ENCODE measurements around the gene TPRKB.
"Not testable (repeated sequence)": the region's sequence is repeated elsewhere in the genome, so short reads cannot be mapped to it uniquely, and the experiment has no call there.

TPRKB gene

DNA sequence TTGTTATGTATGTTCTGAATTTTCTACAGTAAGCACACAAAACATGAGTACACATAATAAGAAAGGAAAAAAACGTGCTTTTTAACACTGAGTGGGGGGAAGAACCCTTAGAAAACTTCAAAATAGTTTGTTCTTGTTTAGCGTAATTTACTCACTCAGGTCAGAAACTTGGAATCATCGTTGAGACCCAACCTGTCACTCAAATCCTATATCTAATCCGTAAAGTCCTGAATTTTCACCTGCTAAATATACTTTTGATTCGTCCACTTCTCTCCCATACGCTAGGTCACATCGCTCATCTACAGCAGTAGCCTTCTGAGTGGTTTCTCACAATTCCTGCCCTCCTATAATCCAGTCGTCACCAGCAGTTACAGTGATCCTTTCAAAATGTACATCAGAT is 767 bp downstream of the TPRKB start:
- no peak for DNase-seq

DNA sequence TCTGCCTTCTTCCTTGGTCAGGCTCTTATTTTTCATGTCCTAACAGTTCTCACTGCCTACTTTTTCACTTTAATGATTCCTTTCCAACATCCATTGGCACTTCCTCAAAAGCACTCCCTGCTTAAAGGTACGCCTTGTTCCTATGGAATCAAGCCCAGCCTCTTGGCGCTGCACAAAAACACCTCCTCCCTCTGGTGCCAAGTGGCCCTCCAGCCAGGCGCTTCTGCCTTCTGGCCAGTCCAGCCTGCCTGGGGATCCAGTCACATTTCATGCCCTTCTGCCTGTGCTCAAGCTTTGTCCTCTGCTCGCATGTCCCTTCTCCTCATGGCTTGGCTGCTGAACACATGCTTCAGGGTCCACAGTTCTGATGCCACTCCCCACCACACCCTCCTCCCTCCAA is 6.3 kb downstream of the TPRKB start:
- no peak for DNase-seq

DNA sequence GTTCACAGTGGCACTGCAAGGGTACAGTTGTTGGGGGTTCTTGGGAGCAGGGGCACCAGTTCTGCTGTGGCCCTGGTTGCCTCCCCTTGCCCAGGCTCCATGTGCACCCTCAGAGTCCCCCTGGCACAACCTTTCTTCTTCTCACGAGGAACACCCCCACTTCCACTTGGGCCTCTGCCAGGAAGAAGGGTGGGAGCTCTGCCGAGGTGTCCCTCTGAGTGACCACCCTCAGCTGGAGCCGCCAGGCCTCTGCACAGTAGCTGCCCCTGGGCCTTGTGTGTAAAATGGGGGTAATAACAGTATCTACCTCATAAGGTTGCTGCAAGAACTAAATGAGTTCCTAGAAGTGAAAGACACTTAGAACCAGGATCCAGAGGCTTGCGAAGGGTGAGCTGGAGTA is 8.4 kb downstream of the TPRKB start:
- DNase-seq, result no peak

DNA sequence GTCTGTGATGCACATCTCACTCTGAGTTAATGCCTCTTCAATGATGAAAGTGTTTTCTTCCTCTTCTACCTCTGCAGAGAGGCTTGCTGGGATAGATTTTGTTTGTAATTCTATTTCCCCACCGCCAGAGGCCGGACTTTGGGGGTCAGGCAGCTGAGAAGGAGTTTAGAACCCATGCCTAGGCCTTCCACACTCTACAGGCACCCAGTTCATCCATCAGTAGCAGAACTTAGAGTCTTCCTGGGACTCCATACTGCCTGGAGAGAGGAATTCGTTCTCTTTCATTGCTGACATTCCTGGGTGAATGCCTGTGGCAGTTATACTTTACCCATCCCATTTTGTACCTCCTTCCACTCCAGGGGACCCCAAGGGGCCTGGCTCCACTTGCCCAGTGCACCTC is 9.1 kb downstream of the TPRKB start:
- no peak for DNase-seq

DNA sequence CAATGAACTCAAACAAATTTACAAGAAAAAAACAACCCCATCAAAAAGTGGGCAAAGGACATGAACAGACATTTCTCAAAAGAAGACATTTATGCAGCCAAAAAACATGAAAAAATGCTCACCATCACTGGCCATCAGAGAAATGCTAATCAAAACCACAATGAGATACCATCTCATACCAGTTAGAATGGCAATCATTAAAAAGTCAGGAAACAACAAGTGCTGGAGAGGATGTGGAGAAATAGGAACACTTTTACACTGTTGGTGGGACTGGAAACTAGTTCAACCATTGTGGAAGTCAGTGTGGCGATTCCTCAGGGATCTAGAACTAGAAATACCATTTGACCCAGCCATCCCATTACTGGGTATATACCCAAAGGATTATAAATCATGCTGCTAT is 10.5 kb downstream of the TPRKB start:
- not testable (repeated sequence) for DNase-seq

DNA sequence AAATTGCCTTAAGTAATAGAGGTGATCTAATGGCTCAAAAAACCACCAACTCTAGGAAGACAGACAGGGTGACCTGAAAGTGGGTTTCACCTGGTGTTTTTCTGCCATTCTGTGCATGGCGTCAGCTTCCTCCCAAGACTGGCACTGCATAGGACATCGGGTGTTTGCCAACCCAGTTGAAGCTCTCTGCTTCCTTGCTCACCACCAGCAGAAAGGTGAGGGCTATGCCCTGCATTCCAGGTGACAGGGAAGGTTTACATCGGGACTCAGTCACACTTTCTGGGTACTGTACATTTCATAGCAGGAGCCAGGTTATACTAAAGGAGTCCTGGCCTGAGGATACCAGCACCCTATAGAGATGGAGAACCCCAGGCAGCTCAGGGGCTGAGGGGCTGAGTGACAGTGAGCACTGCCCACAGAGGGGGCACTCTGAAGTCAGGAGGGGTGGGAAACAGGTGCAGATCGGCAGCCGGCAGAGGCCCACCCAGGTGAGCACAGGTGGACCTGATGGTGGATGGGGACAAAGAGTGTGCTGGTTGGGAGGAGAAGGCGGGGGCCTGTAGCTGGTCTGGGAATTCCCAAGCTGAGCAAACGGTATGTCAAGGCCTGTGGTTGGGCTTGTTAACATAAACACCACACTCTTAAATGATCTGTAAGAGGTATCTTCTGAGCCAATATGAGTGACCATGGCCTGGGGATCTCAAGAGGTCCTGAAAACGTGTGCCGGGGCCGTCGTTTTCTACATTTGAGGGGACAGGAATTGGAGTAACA is 18.1 kb downstream of the TPRKB start:
- DNase-seq, result no peak

DNA sequence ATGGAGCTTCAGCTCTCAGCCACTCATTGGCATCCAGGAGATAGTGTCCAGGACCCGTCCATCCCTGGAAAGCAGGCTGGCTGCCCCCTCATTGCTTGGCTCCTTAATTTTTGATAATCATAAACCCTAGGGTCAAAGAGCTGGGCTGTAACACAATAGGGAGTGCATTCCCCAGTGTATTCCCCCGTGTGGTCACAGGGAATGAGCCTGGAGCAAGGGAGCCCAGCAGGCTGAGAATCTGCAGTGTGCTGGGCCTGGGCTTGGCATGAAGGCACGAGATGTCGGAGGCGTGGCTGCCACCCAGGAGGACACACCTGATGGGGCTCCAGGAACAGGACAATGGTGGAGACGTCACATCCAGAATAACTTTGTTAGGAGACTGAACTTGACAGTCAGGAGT is 18.7 kb downstream of the TPRKB start:
- no peak for DNase-seq

DNA sequence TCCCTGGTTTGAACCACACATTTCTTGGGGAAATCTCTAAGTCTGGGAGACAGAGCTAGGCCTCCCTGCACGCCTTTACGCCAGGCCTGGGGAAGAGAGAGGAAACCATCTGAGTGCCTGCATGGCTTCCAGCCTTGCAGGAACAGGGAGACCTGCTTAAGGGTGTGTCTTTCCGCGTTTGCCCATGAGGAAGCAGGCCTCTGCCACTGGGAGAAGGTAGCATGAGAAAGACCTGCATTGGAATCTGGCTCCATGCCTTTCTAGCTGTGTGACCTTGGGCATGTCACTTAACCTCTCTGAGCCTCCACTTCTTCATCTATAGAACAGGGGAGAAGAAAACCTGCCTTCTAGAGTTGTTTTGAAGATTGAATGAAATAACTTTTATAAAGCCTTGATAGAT is 19.4 kb downstream of the TPRKB start:
- not testable (repeated sequence) for DNase-seq

DNA sequence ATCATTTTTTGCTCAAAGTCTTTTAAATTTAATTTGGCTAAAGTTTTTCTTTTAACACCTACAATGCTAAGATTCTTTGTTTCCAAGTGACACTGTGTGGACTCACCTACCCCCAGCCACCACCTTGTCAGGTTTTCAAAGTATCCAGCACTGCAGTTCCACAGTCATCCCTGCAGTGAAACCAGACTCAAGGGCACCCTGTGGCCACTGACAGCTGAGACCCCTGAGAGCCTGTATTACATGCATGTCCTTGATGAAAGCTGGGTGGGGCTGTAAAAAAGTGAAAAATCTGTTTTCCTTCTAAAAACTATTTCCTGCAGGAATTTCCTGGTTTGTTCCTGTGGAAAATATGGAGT is 19.9 kb downstream of the TPRKB start:
- DNase-seq, result no peak

DNA sequence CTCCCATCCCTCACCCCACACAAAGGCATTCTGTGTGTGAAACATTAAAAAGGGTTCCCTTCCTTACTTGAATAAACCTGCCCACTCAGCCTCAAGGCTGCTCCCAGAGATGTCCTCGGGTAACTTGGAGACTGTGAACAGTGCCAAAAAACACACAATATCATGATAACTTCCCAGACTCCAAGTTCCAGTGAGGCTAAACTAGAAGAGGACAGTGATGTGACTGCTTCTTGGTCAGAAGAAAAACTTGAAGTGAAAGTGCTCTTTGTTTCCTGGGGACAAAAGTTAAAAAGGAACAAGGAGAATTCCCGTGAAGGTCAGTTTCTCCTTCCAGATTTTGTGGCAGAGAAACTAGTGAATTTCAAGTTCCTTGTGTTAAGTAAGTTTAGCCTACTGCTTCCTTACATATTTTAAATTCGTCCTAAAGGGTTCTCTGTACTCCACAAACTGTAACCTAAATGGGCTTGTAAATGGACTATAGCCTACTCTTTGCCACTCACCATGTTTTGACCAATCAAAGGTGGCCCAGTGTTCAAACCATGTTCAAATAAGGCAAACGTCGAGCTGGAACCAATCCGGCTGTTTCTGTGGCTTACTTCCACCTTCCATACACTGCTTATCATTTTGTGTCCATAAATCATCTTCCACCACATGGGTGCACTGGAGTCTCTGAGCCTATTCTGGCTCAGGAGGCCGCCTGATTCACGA is 20.4 kb downstream of the TPRKB start:
- DNase-seq, result no peak

DNA sequence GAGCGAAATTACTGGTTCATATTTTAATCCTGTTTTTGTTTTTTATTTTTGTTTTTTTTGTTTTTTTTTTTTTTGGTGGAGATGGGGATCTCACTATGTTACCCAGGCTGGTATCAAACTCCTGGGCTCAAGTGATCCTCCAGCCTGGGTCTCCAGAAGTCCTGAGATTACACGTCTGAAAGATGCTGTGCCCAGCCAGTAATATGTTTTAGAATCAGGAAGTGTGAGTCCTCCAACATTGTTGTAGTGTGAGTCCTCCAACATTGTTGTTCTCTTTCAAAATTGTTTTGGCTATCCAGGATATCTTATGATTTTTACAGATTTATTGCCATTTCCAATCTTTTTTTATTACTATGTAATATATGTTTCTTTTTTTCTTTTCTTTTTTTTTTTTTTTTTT is 23.1 kb downstream of the TPRKB start:
- no peak for DNase-seq

DNA sequence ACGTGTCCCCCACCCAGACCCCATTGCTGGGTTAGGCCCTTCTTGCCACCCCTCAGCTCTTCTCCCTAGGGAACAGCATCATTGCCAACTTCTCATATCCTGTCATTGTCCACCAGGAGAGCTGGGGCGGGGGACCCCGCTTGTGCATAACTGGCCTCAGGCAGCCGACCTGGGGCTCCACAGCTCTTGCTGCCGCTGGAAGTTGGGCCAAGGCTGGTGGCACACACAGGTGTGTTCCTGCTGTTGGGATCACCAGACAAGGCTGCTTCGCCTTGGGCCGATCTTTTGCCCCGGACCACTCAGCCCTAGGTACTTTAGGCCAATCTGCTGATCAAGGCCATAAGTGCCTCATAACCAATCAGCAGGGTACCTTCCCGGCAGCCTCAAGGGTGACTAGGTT is 28.6 kb downstream of the TPRKB start:
- no peak for DNase-seq

DNA sequence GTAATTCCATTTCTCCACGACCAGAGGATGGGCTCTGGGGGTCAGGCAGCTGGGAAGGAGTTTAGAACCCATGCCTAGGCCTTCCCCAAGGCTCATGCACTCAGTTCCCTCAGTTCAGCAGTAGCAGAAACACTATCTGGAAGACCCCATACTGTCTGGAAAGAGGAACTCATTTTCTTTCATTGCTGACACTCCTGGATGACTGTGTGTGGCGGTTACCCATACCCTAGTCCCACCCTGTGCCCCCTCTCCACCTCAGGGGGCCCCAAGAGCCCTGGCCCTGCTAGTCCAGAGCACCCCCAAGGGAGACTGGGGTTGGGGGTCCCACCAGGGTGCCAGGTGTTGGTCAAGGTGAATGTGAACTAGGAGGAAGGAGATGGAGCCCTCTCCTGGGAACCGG is 29.5 kb downstream of the TPRKB start:
- DNase-seq, result no peak

DNA sequence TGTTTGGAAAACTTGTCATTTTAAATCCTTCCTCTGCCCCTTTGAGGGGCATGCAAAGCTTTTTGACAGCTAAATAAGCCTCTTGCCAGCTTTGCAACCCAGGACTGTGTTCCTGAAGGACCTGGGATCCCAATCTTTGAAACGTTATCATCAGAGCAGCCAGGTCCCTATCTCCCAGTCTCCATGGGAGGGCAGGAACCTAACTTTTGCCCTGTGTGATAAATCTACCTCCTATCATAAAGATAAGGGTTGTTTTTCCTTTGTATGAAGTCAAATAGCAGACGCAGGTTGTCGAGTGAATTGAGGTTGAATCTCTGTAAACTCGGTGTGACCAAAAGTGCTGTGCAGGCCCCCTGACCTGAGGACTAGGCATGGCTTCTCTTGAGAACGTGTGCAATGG is 30.1 kb downstream of the TPRKB start:
- DNase-seq, result no peak

DNA sequence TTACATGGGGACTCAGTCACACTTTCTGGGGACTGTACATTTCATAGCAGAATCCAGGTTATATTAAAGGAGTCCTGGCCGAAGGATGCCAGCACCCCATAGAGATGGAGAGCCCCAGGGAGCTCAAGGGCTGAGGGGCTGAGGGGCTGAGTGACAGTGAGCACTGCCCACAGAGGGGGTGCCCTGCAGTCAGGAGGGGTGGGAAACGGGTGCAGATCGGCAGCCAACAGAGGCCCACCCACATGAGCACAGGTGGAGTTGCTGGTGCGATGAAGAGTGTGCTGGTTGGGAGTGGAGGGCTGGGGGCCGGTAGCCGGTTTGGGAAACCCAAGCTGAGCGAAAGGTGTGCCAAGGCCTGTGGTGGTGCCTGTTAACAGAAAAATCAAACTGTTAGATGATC is 32.1 kb downstream of the TPRKB start:
- no peak for DNase-seq

DNA sequence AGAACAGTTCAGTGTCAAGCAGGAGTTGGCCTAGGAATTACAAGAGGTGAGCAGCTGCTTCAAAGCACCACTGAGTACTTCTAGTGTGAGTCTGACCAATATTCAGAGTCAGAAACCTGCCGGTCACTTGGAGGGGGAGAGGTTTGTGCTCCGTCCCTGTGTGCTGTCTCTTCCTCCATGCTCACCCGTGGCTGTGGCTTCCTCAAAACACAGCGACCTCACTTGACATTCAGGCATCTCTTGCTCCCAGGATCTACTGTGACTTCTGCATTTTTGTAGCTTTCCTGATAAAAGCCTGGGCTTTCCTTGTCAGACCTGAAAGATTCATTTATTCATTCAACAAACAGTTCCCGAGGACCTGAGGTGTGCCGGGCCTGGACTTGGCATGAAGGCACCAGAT is 32.9 kb downstream of the TPRKB start:
- DNase-seq, result no peak

DNA sequence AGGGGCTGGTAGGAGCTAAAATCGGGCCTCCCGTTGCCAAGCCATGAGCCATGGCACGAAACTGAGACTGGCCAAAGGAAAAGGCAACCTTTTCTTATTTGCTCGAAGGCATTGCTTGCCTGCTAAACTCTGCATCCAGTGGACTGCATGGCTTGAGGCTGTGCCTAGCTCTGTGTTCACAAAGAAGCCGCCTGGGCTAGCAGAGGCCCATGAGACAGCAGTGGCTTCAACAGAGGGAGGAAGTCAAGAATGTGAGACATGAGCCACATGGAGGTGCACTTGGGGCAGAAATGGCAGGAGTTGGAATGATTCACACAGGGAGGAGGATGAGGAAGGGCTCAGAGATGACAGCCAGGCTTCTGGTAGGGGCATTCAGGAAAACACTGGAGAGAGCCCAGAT is 33.5 kb downstream of the TPRKB start:
- DNase-seq, result no peak

DNA sequence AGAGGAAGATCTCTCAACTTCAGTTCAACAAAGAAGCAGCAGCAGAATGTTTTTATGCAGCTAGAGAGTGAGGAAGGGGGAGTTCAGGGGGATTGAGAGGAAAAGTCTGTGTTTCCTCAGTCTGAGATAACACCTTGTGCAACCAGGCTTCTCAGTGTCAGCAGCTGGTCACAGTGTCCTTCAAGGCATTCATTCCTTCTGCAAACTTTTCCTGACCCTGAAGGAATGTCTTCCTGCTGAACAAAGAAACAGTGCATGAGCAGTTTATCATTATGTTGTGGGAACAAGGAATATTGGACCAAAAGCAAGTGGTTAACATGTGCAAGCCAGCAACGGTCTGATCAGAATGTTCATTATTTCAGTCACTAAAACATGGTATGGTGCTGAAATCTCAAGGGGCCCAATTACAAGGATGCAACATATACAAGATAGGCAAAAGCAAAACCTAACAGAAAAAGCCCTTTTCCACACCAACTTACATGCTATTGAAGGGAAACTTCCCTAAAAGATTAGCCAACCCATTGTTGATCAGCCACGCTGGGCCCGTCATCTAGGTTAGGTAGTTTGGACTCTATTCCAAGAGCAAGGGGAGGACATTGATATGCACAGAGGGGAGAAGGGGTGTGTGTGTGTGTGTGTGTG is 34.2 kb downstream of the TPRKB start:
- not testable (repeated sequence) for DNase-seq

DNA sequence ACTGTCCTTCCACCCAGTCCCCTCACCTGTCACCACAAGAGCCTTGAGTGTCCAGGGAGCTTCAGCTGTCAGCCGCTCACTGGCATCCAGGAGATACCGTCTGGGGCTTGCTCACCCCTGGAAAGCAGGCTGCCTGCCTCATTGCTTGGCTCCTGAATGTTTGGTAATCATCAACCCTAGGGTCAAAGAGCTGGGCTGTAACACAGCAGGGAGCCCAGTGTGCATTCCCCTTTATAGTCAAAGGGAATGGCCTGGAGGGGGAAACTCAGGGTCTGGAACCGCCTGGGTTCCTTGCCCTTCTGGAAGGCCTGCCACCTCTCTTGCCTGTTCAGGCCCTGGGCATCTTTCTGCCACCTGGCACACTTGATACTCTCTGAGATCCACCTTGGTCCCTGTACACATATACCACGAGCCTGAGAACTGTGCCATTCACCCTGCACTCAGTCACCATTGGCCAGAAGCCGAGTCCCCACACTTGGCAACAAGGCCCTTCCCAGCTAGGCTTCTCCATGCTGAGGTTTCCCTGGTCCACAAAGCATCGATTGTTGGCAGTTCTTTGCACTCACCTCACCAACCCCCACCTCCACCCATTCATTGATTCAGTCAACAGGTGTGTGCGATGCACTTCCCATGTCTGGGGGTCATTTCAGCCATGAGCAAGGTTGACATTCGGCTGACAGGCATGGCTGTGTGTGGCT is 35.0 kb downstream of the TPRKB start:
- DNase-seq, result no peak

DNA sequence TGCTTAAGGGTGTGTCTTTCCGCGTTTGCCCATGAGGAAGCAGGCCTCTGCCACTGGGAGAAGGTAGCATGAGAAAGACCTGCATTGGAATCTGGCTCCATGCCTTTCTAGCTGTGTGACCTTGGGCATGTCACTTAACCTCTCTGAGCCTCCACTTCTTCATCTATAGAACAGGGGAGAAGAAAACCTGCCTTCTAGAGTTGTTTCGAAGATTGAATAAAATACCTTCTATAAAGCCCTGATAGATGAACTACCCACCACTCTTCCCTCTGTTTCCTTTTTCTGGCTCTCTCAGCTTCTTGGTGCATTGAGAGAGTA is 35.7 kb downstream of the TPRKB start:
- not testable (repeated sequence) for DNase-seq

DNA sequence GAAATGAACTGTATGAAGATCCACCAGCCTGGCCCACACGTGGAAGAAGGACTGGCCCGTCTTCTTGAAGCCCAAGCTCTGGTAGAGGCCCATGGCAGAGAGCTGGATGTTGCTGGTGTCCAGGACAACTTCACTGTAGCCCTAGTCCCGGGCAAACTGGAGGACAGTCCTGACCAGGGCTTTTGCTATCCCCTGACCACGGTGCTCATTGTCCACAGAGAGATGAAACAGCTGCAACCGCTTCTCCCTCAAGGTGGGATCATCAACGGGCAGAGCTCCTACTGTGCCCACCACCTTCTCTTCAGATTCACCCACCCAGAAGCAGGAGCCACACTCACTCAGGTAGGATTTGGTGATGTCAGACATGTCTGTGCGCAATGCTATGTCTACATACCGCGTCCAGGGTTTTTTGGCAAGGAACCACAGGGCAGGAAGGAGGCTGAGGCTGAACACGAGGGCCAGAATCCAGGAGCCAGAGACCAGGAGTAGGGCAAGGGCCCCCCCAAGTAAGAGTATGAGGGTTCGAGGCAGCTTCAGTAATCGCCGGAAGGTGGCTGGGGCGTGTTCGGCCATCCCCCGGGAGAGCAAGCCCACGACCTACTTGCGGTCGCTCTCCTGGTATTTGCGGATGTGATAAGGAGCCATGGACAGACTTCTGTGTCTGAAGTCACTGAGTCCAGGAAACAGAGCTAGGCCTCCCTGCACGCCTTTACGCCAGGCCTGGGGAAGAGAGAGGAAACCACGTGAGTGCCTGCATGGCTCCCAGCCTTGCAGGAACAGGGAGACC is 36.3 kb downstream of the TPRKB start:
- no peak for DNase-seq

DNA sequence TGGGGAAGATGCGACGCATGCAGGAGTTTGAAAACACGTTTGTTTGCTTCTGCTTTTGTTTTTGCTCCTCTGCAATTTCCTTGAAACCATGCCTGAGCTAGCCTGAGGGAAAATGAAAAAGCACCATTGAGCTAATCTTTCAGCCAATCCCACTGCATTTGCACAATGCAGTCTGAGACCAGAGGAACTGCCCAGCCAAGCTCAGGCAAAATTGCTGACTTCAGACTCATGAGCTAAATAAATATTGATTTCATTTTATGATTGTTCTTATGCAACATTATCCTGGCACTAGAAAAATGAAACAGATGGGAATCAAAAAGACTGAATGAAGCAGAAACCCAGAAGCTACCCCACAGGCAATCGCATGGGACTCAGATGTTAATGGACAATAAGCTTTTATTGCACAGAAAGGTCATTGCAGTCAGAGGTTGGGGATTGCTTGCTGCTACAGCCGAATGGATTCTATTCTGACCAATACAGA is 37.0 kb downstream of the TPRKB start:
- DNase-seq, result no peak

DNA sequence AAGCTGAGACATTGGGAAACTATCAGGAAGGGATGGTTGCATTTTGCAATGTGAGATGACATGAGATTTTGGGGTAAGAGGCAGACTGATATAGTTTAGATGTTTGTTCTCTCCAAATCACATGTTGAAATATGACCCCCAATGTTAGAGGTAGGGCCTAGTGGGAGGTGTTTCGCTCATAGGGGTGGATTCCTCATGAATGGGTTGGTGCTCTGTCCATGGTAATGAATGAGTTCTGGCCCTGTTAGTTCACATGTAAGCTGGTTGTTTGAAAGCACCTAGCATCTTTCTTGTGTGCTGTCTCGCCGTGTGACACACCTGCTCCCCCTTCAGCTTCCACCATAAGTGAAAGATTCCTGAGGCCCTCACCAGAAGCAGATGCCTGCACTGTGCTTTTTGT is 37.7 kb downstream of the TPRKB start:
- DNase-seq, result no peak

Data from T1000 (cell line).